GM21576 (cell line): ENCODE measurements around the gene KCNH5.

Experiments used
- ATAC-seq: cut with Tn5 transposase; IDR thresholded peaks from one replicate; pipeline ENCODE4 v1.9.1; 2021; ENCODE audit warnings: mild to moderate bottlenecking, moderate library complexity; ENCODE audit not compliant: unreplicated experiment

The KCNH5 gene

GRCh38 chr14:62684376-62684775, 360.9 kb downstream of the KCNH5 start:
- ATAC-seq = no peak

GRCh38 chr14:62682208-62682607, 363.1 kb downstream of the KCNH5 start:
- ATAC-seq = no peak

- ATAC-seq = no peak
Observed at GRCh38 chr14:62674563-62675237, 370.6 kb downstream of the KCNH5 start.

GRCh38 chr14:62673014-62673755, 372.1 kb downstream of the KCNH5 start:
- no peak for ATAC-seq

- no peak for ATAC-seq
Observed at GRCh38 chr14:62670526-62670925, 374.7 kb downstream of the KCNH5 start.

GRCh38 chr14:62667421-62667914, 377.8 kb downstream of the KCNH5 start:
- no peak for ATAC-seq

GRCh38 chr14:62665286-62665685, 380.0 kb downstream of the KCNH5 start:
- no peak for ATAC-seq

GRCh38 chr14:62663456-62663821, 381.8 kb downstream of the KCNH5 start:
- no peak for ATAC-seq

- no peak for ATAC-seq
Observed at GRCh38 chr14:62662811-62663455, 382.3 kb downstream of the KCNH5 start.

- no peak for ATAC-seq
Observed at GRCh38 chr14:62661818-62662217, 383.4 kb downstream of the KCNH5 start.

GRCh38 chr14:62658631-62659030, 386.6 kb downstream of the KCNH5 start:
- no peak for ATAC-seq

- no peak for ATAC-seq
Observed at GRCh38 chr14:62657376-62657775, 387.9 kb downstream of the KCNH5 start.

GRCh38 chr14:62655166-62655565, 390.1 kb downstream of the KCNH5 start:
- no peak for ATAC-seq

GRCh38 chr14:62654641-62655040, 390.6 kb downstream of the KCNH5 start:
- no peak for ATAC-seq
